Tibial nerve (tissue), 4 donors: ENCODE results near the gene TAF1D.
"Not testable (repeated sequence)": the region's sequence is repeated elsewhere in the genome, so short reads cannot be mapped to it uniquely, and the experiment has no call there.

ENCODE experiments used
- CTCF ChIP-seq, 5 experiments: fragments of 200-600 bp in 3 of 5; fragments of 450-650 bp in 2 of 5; sonication (generic) in 3 of 5; IDR thresholded peaks; one replicate each; pipeline ENCODE4 v1.5.1; 2016 to 2019; ENCODE audit warnings: antibody characterized with exemption in 5 of 5, mild to moderate bottlenecking in 3 of 5, moderate library complexity in 2 of 5
- EP300 ChIP-seq, 2 donors: sonication (generic); formaldehyde crosslinking; IDR thresholded peaks; one replicate each; pipeline ENCODE4 v1.6.1; 2017; ENCODE audit warnings: antibody characterized with exemption in 2 of 2, mild to moderate bottlenecking in 1 of 2
- POLR2A ChIP-seq, 2 donors: fragments of 450-650 bp; IDR thresholded peaks; one replicate each; pipeline ENCODE4 v1.6.1; 2017; ENCODE audit warnings: antibody characterized with exemption in 2 of 2, mild to moderate bottlenecking in 2 of 2, moderate library complexity in 2 of 2

- not testable (repeated sequence) for TF ChIP-seq CTCF, POLR2A, EP300 (IDR thresholded peaks at IDR 0.05)
These were observed 3.9 kb upstream of the TAF1D start for GRCh38 chr11:93745005-93745755.
